ENCODE measurements around the gene CHCHD6.
A peak's percentile ranks its signal among the peaks of the same experiment; 100 is the strongest.

Gene CHCHD6

GRCh38 chr3:126998320-126998719 lies 294.3 kb downstream of the CHCHD6 start:
- DNase-seq, result no peak

GRCh38 chr3:126998728-126999127 lies 294.7 kb downstream of the CHCHD6 start:
- no peak for DNase-seq

GRCh38 chr3:126999383-126999782 lies 295.3 kb downstream of the CHCHD6 start:
- DNase-seq, result peak; percentile 74

- DNase-seq, result no peak
Observed at GRCh38 chr3:127000119-127000518, 296.1 kb downstream of the CHCHD6 start.

GRCh38 chr3:127000761-127001160 lies 296.7 kb downstream of the CHCHD6 start:
- DNase-seq, result no peak

- DNase-seq, result no peak
Observed at GRCh38 chr3:127001486-127002194, 297.6 kb downstream of the CHCHD6 start.

GRCh38 chr3:127002195-127003174 lies 298.4 kb downstream of the CHCHD6 start:
- peak; percentile 34 for DNase-seq

GRCh38 chr3:127003175-127003555 lies 299.1 kb downstream of the CHCHD6 start:
- no peak for DNase-seq

GRCh38 chr3:127003601-127004280 lies 299.7 kb downstream of the CHCHD6 start:
- no peak for DNase-seq

GRCh38 chr3:127004641-127005397 lies 300.8 kb downstream of the CHCHD6 start:
- DNase-seq, result no peak

- no peak for DNase-seq
Observed at GRCh38 chr3:127005864-127006500, 301.9 kb downstream of the CHCHD6 start.

- DNase-seq, result no peak
Observed at GRCh38 chr3:127006781-127007436, 302.9 kb downstream of the CHCHD6 start.

- DNase-seq, result no peak
Observed at GRCh38 chr3:127008236-127008635, 304.2 kb downstream of the CHCHD6 start.

GRCh38 chr3:127009531-127009930 lies 305.5 kb downstream of the CHCHD6 start:
- no peak for DNase-seq

All from midbrain (tissue), 1 donor.